ENCODE results near the gene FAM20A.
"Not testable (repeated sequence)": the region's sequence is repeated elsewhere in the genome, so short reads cannot be mapped to it uniquely, and the experiment has no call there.

FAM20A gene

DNA sequence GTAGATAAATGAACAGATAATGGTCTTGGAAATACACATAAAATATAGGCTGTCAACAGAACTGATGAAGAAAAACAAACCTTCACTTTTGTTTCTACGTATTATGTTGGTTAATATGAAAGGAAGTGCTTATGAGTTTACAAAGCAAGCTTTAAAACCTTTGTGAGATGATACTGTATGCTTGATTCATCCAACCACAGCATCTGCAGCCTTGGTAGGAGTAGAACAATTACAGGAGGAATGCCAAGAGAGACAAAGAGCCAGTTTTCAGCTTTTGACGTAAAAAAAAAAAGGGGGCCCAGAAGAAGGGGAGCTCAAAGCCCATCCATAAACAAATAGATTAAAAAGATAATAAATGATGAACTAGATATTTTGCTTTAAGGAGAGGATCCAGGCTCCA is 13.3 kb downstream of the FAM20A start:
- DNase-seq: no peak

- no peak for DNase-seq
These were observed 14.1 kb downstream of the FAM20A start for GRCh38 chr17:68587026-68587425.

DNA sequence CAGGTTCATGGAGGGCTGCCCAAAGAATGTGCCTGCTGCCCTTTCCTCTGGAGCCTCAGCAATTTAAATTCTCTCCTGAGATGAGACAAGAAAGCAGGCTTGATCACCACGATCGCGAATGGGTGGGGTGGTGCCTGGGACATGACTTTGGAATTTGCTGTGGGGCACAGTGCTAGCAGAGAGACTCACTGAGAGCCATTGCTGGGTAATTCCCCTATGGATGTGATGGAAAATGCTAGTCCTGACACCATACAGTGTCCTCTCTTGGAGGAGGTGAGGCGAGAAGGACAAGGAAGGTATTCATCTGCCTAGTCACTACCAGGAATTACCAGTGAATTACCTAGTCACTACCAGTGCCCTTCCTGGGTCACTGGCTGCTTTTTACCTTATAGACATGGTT is 15.5 kb downstream of the FAM20A start:
- no peak for DNase-seq

DNA sequence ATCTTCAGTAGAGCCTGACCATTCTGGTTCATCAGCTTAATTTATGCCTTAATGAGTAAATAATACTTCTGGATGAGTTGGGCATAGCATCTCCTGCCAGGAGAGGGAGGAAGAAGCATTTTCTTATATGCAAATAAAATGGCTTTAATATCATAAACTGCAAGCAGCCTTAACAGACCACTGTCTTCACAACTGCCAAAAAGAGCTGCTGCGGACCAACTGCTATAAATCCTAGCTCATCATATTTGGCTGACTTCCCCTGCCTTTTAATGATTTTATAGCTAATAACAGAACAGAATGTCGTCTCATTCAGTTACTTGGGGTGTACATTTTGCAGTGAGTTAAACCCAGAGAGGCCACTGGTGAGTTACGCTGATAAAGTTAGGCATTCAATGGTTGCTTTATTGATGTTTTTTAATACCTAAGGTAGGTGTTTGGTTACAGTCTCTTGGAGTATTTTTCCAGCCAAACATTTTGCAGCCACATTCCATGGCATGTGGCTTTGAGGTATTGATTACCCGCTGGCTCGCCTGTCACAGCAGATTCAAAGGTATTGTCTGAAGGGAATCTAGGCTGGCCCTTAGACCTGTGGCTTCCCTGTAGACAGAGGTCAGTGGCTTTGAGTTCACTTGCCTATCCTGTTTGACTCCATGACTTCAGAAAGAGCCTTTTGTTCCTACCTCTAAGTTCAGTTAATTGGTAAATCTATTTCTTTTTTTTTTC is 16.4 kb downstream of the FAM20A start:
- no peak for DNase-seq

DNA sequence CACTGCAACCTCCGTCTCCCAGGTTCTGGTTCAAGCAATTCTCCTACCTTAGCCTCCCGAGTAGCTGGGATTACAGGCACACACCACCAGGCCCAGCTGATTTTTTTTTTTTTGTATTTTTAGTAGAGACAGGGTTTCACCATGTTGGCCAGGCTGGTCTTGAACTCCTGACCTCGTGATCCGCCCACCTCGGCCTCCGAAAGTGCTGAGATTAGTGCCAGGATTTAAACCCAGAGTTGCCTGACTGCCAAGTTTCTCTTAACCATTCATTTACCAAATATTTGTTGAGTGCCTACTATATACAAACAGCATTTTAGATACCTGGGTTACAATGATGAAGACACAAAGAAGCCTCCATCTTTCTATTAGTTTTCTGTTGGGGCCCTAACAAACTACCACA is 18.3 kb downstream of the FAM20A start:
- not testable (repeated sequence) for DNase-seq

DNA sequence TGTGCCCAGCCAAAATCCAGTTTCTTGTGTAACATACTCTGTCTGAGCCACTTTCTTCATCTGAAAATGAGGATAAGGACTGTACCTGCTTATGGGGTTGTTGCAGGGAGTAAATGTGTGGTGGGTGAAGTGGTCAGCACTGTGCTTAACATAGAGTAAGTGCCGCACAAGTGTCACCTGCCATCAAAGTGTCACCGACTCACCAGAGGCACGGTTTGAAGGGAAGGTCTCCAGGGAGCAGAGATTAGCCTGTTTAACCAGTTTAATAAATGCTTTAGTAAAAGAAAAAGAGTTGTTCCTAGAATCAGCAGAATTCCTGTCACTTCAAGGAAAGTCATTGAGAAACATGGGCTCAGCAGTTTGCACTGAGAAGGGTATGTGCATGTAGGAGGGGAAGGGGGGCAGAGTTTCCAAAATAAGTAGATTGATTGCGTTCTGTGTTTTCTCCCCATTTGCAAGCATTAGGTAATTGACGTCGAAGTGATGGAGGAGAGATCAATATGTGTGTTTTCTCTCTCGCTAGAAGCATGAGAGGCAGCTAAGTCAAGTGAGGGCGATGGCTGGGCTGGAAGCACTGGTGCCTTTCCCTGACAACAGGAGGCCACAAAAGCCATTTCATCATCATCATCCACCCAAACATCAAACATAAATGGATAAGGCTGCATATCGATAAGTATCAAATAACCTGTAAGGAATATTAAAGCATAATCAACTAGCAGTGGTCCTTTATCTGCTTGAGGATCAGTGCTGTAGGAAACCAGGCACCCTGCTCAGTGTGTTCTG is 19.1 kb downstream of the FAM20A start:
- DNase-seq: no peak

- DNase-seq: no peak
These were observed 20.9 kb downstream of the FAM20A start for GRCh38 chr17:68580236-68580770.

DNA sequence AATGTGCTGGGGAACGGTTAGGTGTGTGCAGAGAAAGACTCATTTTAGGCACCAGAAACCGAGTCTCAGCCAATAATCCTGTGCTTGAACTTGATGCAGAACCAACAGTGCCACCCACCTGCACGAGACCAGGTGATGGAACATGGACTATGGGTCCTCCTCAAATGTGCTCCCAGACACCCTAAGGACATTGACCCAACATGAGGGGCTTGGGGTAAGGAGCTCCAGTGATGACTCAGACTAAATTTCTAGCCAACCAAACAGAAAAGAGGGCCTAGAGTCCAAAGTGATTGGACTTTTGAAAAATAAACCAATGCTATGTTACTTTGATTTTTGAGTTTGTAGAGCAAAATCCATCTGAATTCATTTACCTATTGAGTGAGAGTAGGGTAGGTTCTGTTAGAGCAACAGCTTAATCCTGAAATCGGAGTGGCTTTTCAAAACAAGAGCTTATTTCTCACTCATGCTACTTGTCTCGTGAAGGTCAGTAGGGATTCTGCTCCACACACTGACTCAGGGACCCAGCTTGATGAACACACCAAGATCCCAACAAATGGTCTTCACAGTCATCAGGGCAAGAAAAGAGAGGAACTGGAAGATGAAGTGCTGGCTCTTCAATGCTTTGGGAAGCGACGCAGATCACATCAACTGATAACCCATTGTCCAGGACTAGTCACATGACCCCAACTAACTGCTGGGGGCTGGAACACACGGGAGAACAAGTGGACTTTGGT is 21.8 kb downstream of the FAM20A start:
- DNase-seq: no peak

- DNase-seq: no peak
These were observed 22.9 kb downstream of the FAM20A start for GRCh38 chr17:68578236-68578635.

DNA sequence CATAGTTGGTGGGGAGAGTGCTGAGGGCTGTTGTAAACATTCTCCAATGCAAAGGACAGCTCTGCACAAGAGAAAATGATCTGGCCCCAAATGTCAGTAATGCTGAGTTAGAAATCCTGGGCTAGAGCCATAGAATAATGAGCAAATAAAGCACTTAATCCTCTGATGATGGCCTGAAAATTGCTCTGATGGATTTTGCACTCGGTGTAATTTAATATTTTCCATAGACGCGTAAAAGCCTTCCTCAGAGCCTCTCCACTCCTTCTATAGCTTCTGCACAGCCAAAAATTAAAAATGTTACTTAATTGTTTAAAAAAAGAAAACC is 23.7 kb downstream of the FAM20A start:
- DNase-seq: no peak

DNA sequence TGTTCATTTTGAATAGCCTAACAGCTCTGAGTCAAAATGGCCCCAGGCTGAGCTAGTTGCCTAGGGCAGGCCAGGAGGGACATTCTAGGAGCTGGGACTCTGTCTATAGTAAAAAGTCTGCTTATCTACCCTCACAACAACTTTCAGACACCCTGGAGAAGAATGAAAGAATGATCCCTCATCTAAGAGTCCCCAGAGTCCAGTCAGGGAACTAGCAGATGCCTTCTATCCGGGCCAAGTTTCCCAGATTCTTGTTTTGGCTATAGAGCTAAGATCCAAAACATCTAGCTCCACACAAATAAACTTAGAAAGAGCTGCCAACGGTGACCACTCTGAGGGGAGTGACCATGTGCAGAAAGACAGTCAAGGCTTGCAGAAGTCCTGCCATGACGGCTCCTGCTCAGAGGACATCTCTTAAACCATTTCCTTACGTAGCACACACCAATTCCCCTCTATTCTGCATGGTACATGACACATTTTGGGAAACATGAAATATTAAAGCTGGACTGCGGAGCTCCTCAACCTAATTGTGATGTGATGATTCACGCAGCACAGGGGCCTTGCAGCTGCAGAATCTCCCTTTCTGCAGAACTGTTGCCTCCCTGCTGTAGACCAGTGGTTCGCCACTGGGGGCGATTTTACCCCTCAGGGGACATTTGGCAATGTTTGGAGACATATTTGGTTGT is 24.2 kb downstream of the FAM20A start:
- no peak for DNase-seq

DNA sequence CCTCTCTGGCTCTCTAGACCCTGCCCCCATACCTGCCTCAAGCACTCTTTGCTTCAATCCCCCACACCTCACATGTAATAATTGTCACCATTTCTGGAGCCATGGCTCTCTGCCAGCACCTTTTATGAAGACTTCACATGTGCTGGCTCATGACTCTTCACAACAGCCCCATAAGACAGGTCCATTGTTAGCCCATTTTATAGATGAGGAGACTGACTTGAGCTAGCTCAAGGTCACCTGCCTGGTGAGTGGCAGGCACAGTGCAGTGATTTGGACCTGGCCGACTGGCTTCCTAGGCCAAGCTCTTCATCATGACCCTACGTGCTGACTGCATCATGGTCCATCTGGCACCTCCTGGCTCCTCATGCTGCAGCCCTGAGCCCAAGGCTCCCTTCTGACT is 25.0 kb downstream of the FAM20A start:
- DNase-seq: no peak

DNA sequence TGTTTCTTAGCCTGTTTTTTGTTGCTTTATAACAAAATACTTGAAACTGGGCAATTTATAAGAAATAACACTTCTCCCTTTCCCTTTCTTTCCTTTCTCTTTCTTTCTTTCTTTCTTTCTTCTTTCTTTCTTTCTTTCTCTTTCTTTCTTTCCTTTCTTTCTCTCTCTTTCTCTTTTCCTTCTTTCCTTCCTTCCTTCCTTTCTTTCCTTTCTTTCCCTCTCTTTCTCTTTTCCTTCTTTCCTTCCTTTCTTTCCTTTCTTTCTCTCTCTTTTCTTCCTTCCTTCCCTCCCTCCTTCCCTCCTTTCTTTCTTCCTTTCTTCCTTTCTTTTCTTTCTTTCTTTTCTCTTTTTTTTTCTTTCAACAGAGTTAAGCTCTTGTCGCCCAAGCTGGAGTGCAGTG is 27.8 kb downstream of the FAM20A start:
- no peak for DNase-seq

- DNase-seq: no peak
These were observed 28.9 kb downstream of the FAM20A start for GRCh38 chr17:68572138-68572842.

DNA sequence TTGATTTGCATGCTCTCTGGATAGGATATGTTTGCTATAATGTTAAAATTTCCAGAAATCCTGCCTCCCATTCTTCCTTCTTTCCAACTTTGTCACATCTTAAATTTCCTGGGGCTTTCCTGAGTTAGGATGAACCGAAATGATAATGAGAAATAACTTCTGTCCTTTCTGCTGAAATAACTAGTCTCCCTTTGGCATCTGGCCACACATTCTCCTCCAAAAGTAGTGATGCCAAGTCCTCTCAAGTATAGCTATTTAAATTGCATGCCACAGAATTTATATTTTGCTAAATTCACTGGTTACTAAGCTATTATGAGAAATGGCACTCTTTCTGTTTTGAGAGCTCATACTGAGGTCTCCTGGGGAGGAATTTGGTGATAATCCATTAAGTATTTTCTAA is 30.6 kb downstream of the FAM20A start:
- DNase-seq: no peak

DNA sequence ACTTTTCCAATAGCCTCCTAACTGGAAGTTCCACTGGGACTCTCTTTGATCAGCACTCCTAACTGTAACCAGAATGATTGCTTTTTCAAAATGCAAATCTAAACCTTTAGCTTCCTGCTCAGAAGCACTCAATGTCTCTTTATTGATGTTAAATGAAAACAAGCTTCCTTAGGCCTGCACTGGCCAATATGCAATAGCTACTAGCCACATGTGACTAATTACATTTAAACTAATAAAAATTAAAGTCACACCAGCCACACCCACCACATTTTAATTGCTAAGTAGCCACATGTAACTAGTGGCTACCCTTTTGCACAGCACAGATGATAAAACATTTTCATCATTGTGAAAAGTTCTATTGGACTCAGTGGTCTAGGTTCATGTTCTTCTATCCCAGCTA is 31.8 kb downstream of the FAM20A start:
- DNase-seq: no peak

DNA sequence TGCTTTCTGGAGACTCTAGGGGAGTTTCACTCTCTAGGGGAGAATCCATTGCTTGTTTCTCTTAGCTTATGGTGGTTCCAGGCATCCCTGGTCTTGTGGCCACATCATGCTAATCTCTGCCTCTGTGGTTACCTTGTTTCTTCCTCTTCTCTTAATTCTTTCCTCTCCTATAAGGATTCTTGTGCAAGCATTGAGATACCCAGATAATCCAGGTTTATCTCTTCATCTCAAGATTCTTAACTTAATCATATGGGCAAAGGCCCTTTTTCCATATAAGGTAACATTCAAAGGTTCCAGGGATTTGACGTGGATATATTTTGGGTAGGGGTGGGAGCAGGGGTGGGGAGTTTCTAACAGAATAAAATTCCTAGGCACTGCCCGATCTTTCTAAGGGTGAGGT is 32.6 kb downstream of the FAM20A start:
- no peak for DNase-seq

DNA sequence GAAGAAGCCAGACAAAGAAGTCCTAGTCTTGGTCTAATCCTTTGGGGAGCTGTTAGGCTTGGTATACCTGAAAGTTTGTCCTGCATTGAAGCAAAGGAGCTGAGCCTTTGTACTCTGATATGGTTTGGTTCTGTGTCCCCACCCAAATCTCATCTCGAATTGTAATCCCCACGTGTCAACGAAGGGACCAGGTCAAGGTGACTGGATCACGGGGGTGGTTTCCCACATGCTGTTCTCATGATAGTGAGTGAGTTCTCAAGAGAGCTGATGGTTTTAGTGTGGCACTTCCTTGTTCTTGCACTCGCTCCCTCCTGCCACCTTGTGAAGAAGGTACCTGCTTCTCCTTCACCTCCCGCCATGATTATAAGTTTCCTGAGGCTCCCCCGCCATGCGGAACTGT is 33.6 kb downstream of the FAM20A start:
- no peak for DNase-seq

- no peak for DNase-seq
These were observed 34.1 kb downstream of the FAM20A start for GRCh38 chr17:68567035-68567434.

DNA sequence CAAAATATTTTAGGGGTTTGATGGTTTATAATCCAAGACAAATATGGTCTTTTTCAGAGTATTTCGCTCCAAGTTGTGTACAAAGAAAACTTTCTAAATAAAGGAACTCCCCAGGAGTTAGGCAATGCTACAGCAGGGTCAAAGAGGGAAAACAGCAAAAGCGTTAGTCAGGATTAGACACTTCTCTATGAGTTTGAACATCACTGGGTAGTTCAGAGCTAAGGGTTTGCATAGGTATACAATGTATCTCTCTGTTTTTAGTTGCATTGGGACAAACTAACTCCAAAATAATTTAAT is 34.8 kb downstream of the FAM20A start:
- no peak for DNase-seq

GRCh38 chr17:68565661-68566441 is 35.3 kb downstream of the FAM20A start:
- DNase-seq: no peak
